Cardiac fibroblast (primary cell): ENCODE data around the gene NELFB.
A peak's percentile ranks its signal among the peaks of the same experiment; 100 is the strongest.

Source experiments
- DNase-seq, 2 donors: peaks; one replicate each; pipeline versions ENCODE4 v3.0.0 to v3.0.0-alpha.2; 2010; ENCODE audit warnings: low read depth in 2 of 2
- H3K4me3 ChIP-seq, 2 donors: replicated peaks in 1 of 2; 1 replicate in 1 of 2; 2 replicates in 1 of 2; pipeline ENCODE4 v1.5.1; 2011; ENCODE audit warnings: low read depth in 2 of 2, low read length in 2 of 2, mild to moderate bottlenecking in 2 of 2, moderate library complexity in 1 of 2
- CTCF ChIP-seq: IDR thresholded peaks from one replicate; pipeline ENCODE4 v1.5.1; 2011; ENCODE audit warnings: low read depth, mild to moderate bottlenecking, low read length, inconsistent platforms

NELFB gene

GRCh38 chr9:137312852-137313325 is 57.8 kb downstream of the NELFB start:
- DNase-seq, result no peak
- H3K4me3 ChIP-seq, result no peak overlapping the region
- TF ChIP-seq CTCF, result no peak

GRCh38 chr9:137313326-137313936 is 58.3 kb downstream of the NELFB start:
- DNase-seq, result no peak
- H3K4me3 ChIP-seq, result no peak overlapping the region
- TF ChIP-seq CTCF, result no peak

- H3K4me3 ChIP-seq, result no peak overlapping the region
- TF ChIP-seq CTCF, result no peak
- no peak for DNase-seq
Measured at GRCh38 chr9:137313956-137314560, 58.9 kb downstream of the NELFB start.

GRCh38 chr9:137314561-137315560 is 59.7 kb downstream of the NELFB start:
- TF ChIP-seq CTCF, result no peak
- no peak for DNase-seq
- H3K4me3 ChIP-seq, result no peak overlapping the region

- no peak for TF ChIP-seq CTCF
- no peak overlapping the region for H3K4me3 ChIP-seq
Measured at GRCh38 chr9:137315581-137316011, 60.5 kb downstream of the NELFB start.

GRCh38 chr9:137316012-137316981 is 61.2 kb downstream of the NELFB start:
- no peak overlapping the region for H3K4me3 ChIP-seq
- peak; percentile 31 to 46 for DNase-seq
- no peak for TF ChIP-seq CTCF

More at GRCh38 chr9:137315581-137316011, 60.5 kb downstream of the NELFB start:
- no peak for DNase-seq
